Measurements from ENCODE around the gene MYRFL. TPM values are rescaled to one million over a fixed set of nuclear protein-coding genes. Genes with fewer than 3 reads are reported as not detected.

MYRFL gene
- total RNA-seq, 4 donors from 2014 or later, result 1.1 TPM; not detected in 3

- intact Hi-C loops (cut with DNase I; ENCODE audit: low total_unique reads) (no loop called here), in situ Hi-C loops (cut with MboI; ENCODE audit: low sequenced_read_pairs in 4 of 4) (no loop called here)
- Histone ChIP-seq H3K4me1 (no peaks in the 10 kb centered on the region), H3K36me3 (no peaks in the 10 kb centered on the region), H3K9me3 (no peaks in the 10 kb centered on the region), H3K27me3 (no peaks in the 10 kb centered on the region), H3K27ac (no peak overlapping the region), H3K4me3 (no peak overlapping the region)
- ATAC-seq (no peak), DNase-seq (no peak)
- TF ChIP-seq CTCF (IDR thresholded peaks at IDR 0.05 in 4 of 5, conservative IDR thresholded peaks at IDR 0.05 in 1 of 5) (no peak), POLR2A (IDR thresholded peaks at IDR 0.05) (no peak)
Observed at GRCh38 chr12:69837657-69838415, 12.8 kb downstream of the MYRFL start.

- H3K36me3 ChIP-seq, result no peaks in the 10 kb centered on the region
- intact Hi-C loops (cut with DNase I; ENCODE audit: low total_unique reads), result no loop called here
- TF ChIP-seq CTCF (IDR thresholded peaks at IDR 0.05 in 4 of 5, conservative IDR thresholded peaks at IDR 0.05 in 1 of 5) (no peak), POLR2A (IDR thresholded peaks at IDR 0.05) (no peak)
Observed at GRCh38 chr12:69840727-69841126, 15.7 kb downstream of the MYRFL start.

GRCh38 chr12:69843608-69844007, 18.6 kb downstream of the MYRFL start:
- intact Hi-C loops (cut with DNase I; ENCODE audit: low total_unique reads), result no loop called here

More at GRCh38 chr12:69840727-69841126, 15.7 kb downstream of the MYRFL start:
- Histone ChIP-seq H3K4me3 (no peak overlapping the region), H3K27me3 (no peaks in the 10 kb centered on the region), H3K9me3 (no peaks in the 10 kb centered on the region), H3K27ac (no peak overlapping the region), H3K4me1 (no peaks in the 10 kb centered on the region)
- no peak for DNase-seq
- in situ Hi-C loops (cut with MboI; ENCODE audit: low sequenced_read_pairs in 4 of 4), result no loop called here
- ATAC-seq, result no peak

GRCh38 chr12:69844416-69844815, 19.4 kb downstream of the MYRFL start:
- Histone ChIP-seq H3K4me1 (no peaks in the 10 kb centered on the region), H3K27ac (no peak overlapping the region), H3K4me3 (no peak overlapping the region), H3K9me3 (no peaks in the 10 kb centered on the region), H3K36me3 (no peaks in the 10 kb centered on the region), H3K27me3 (no peaks in the 10 kb centered on the region)
- intact Hi-C loops (cut with DNase I; ENCODE audit: low total_unique reads) (no loop called here), in situ Hi-C loops (cut with MboI; ENCODE audit: low sequenced_read_pairs in 4 of 4) (no loop called here)
- TF ChIP-seq CTCF (IDR thresholded peaks at IDR 0.05 in 4 of 5, conservative IDR thresholded peaks at IDR 0.05 in 1 of 5), result no peak
- no peak for TF ChIP-seq POLR2A (IDR thresholded peaks at IDR 0.05)
- DNase-seq (no peak), ATAC-seq (no peak)

More at GRCh38 chr12:69843608-69844007, 18.6 kb downstream of the MYRFL start:
- no peak overlapping the region for H3K4me3 ChIP-seq
- TF ChIP-seq CTCF (IDR thresholded peaks at IDR 0.05 in 4 of 5, conservative IDR thresholded peaks at IDR 0.05 in 1 of 5), result no peak
- no peak for TF ChIP-seq POLR2A (IDR thresholded peaks at IDR 0.05)
- no peaks in the 10 kb centered on the region for H3K9me3 ChIP-seq
- no peaks in the 10 kb centered on the region for H3K4me1 ChIP-seq
- H3K27ac ChIP-seq, result no peak overlapping the region
- ATAC-seq, result no peak
- H3K36me3 ChIP-seq, result no peaks in the 10 kb centered on the region
- DNase-seq, result no peak
- no peaks in the 10 kb centered on the region for H3K27me3 ChIP-seq
- in situ Hi-C loops (cut with MboI; ENCODE audit: low sequenced_read_pairs in 4 of 4), result no loop called here
